ENCODE data around the gene PRTG.

DNA sequence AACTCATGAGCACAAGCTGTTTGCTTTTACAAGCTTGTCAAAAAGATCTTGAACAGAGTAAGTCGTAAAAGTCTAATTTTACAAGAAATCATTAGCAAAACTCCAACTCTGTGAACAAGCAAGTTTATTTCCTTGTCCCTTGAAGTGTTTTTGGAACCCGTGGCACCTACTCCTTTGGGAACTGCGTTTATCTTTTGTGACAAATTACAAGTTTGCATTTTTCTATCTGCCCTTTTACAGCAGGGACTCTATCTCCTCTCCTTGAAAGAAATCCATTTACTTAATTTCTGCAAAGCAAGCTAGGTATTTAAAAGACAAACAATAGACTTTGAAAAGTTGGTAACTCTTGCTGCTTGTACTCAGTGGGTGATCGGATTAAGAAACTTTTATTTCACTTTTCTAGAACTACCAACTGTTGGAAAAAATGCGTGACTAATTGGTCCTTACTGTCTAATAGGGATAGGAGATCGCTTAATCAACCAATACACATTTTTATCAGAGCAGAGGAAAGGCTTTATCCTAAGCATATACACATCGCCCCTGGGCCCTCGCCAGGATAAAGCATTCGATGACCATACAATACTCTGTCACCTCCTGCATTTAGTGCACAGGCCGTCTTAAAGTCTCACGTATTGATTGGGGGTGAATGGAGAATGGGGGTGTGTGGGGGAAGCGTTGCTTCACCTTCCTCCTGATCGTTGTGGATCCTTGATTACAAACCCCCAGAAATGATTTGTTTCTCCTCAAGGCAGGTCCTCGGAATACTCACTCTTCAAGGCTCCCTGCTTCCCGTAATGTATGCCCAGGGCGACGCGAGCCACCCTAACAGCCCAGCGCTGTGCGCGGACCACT is 1.7 kb downstream of the PRTG start:
- TF ChIP-seq, protein P1, sequence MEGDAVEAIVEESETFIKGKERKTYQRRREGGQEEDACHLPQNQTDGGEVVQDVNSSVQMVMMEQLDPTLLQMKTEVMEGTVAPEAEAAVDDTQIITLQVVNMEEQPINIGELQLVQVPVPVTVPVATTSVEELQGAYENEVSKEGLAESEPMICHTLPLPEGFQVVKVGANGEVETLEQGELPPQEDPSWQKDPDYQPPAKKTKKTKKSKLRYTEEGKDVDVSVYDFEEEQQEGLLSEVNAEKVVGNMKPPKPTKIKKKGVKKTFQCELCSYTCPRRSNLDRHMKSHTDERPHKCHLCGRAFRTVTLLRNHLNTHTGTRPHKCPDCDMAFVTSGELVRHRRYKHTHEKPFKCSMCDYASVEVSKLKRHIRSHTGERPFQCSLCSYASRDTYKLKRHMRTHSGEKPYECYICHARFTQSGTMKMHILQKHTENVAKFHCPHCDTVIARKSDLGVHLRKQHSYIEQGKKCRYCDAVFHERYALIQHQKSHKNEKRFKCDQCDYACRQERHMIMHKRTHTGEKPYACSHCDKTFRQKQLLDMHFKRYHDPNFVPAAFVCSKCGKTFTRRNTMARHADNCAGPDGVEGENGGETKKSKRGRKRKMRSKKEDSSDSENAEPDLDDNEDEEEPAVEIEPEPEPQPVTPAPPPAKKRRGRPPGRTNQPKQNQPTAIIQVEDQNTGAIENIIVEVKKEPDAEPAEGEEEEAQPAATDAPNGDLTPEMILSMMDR (IDR thresholded peaks at IDR 0.05): no peak
- TF ChIP-seq POLR2A (IDR thresholded peaks at IDR 0.05): no peak
